Testis (tissue), 3 donors: ENCODE measurements around the gene IRX5. TPM values are rescaled to one million over a fixed set of nuclear protein-coding genes. Genes with fewer than 3 reads are reported as not detected.

Source experiments
- DNase-seq: peaks from one replicate; pipeline ENCODE4 v3.0.0-alpha.2; 2019
- H3K27ac ChIP-seq, 2 donors: fragments of 200-600 bp; sonication (generic); one replicate each; pipeline ENCODE4 v1.5.1; 2019
- H3K27me3 ChIP-seq: fragments of 200-600 bp; sonication (generic); one replicate; pipeline ENCODE4 v1.5.1; 2019
- H3K36me3 ChIP-seq: fragments of 200-600 bp; sonication (generic); one replicate; pipeline ENCODE4 v1.5.1; 2017; ENCODE audit warnings: low read depth; ENCODE audit errors: missing control alignments
- H3K4me1 ChIP-seq: fragments of 200-600 bp; sonication (generic); one replicate; pipeline ENCODE4 v1.5.1; 2019
- H3K4me3 ChIP-seq, 2 donors: fragments of 200-600 bp; sonication (generic); one replicate each; pipeline ENCODE4 v1.5.1; 2017 to 2019
- H3K9me3 ChIP-seq: fragments of 200-600 bp; sonication (generic); one replicate; pipeline ENCODE4 v1.5.1; 2017
- CTCF ChIP-seq, 3 experiments: fragments of 450-650 bp in 2 of 3; fragments of 200-600 bp in 1 of 3; sonication (generic) in 1 of 3; IDR thresholded peaks; one replicate each; pipeline ENCODE4 v1.5.1; 2016 to 2019; ENCODE audit warnings: antibody characterized with exemption in 3 of 3, mild to moderate bottlenecking in 2 of 3, moderate library complexity in 1 of 3
- POLR2A ChIP-seq: fragments of 450-650 bp; IDR thresholded peaks from one replicate; pipeline ENCODE4 v1.6.1; 2017; ENCODE audit warnings: antibody characterized with exemption, mild to moderate bottlenecking, moderate library complexity
- WGBS, 2 donors: methylation state at CpG; one replicate each; pipeline ENCODE4 v1.1.5; 2018; 5-methylcytosine and 5-hydroxymethylcytosine counted together
- intact Hi-C: fragments of 100-400 bp; cut with DNase I; formaldehyde crosslinking; loops from one replicate; pipeline ENCODE4 v1.15.1; 2023; ENCODE audit warnings: low total_unique reads
- polyA plus RNA-seq: library from polyadenylated mRNA; stranded (reverse); fragments of 350-450 nt; fragmentation: Illumina TruSeq; extraction: RNeasy Lipid Tissue Mini Kit (QIAGEN cat#74804); gene quantifications from one replicate; pipeline ENCODE4 v1.2.3, GENCODE V29; 2014; ENCODE audit warnings: low read depth, low replicate concordance; ENCODE audit not compliant: insufficient read depth
- total RNA-seq, 2 donors: library from RNA; depleted of rRNA; stranded (reverse); fragments of >200 nt; gene quantifications; one replicate each; pipeline ENCODE4 v1.2.3, GENCODE V29; 2016

The IRX5 gene
- total and polyA plus RNA-seq, 3 donors from 2014 or later, result 2.3 to 5.7 (median 2.9) TPM

GRCh38 chr16:54942353-54942943 is 11.8 kb downstream of the IRX5 start:
- WGBS, 2 donors, result 90 to 92% methylated on average over 2 of the region's 2 CpGs
- Histone ChIP-seq H3K4me3 (no peak overlapping the region), H3K36me3 (no peaks in the 10 kb centered on the region), H3K27ac (no peak overlapping the region), H3K9me3 (no peaks in the 10 kb centered on the region), H3K27me3 (no peaks in the 10 kb centered on the region), H3K4me1 (peaks cover under 1% of the 10 kb centered on the region)
- intact Hi-C loops, result no loop called here
- DNase-seq, result no peak
- TF ChIP-seq CTCF (IDR thresholded peaks at IDR 0.05) (no peak), POLR2A (no peak)

GRCh38 chr16:54944002-54944401 is 13.3 kb downstream of the IRX5 start:
- no peak for DNase-seq
- WGBS, 2 donors, result 72 to 81% methylated on average over 1 of the region's 1 CpG
- Histone ChIP-seq H3K9me3 (no peaks in the 10 kb centered on the region), H3K36me3 (no peaks in the 10 kb centered on the region), H3K27ac (no peak overlapping the region), H3K27me3 (no peaks in the 10 kb centered on the region), H3K4me1 (no peaks in the 10 kb centered on the region), H3K4me3 (no peak overlapping the region)
- no peak for TF ChIP-seq POLR2A
- no peak for TF ChIP-seq CTCF (IDR thresholded peaks at IDR 0.05)
- intact Hi-C loops, result no loop called here

- Histone ChIP-seq H3K9me3 (no peaks in the 10 kb centered on the region), H3K27ac (no peak overlapping the region), H3K4me1 (no peaks in the 10 kb centered on the region), H3K27me3 (no peaks in the 10 kb centered on the region), H3K36me3 (no peaks in the 10 kb centered on the region), H3K4me3 (no peak overlapping the region)
- TF ChIP-seq CTCF (IDR thresholded peaks at IDR 0.05) (no peak), POLR2A (no peak)
- 73 to 82% methylated on average over 7 of the region's 7 CpGs for WGBS, 2 donors
- intact Hi-C loops, result no loop called here
- DNase-seq, result no peak
These were observed 14.4 kb downstream of the IRX5 start for GRCh38 chr16:54945063-54945462.

GRCh38 chr16:54946909-54947308 is 16.2 kb downstream of the IRX5 start:
- WGBS, 2 donors, result 72 to 81% methylated on average over 3 of the region's 3 CpGs
- intact Hi-C loops, result no loop called here

More at GRCh38 chr16:54946909-54947308, 16.2 kb downstream of the IRX5 start:
- no peak overlapping the region for H3K27ac ChIP-seq
- H3K9me3 ChIP-seq, result no peaks in the 10 kb centered on the region
- no peaks in the 10 kb centered on the region for H3K27me3 ChIP-seq
- no peaks in the 10 kb centered on the region for H3K36me3 ChIP-seq
- H3K4me1 ChIP-seq, result no peaks in the 10 kb centered on the region
- H3K4me3 ChIP-seq, result no peak overlapping the region
- no peak for DNase-seq
- TF ChIP-seq CTCF (IDR thresholded peaks at IDR 0.05), result no peak
- TF ChIP-seq POLR2A, result no peak
